ENCODE results near the gene LNPEP. TPM values are rescaled to one million over a fixed set of nuclear protein-coding genes. Genes with fewer than 3 reads are reported as not detected.

Gene LNPEP
- total and polyA plus RNA-seq, 2 of the 4 experiments (the other 2 are of a cell fraction): 3.6 to 27.4 TPM

DNA sequence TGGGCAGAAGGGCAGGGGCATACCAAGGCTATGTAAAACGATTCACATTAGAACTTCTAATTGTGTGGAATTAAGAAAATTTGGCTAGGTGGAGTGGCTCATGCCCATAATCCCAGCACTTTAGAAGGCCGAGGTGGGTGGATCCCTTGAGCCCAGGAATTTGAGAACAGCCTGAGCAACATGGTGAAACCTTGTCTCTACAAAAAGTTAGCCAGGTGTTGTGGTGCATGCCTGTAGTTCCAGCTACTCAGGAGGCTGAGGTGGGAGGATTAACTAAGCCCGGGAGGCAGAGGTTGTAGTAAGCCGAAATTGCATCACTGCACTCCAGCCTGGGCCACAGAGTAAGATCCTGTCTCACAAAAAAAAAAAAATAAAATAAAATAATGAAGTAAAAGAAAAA is 141.4 kb downstream of the LNPEP start:
- ChIA-PET POLR2A (ENCODE audit: unreplicated experiment) (no interaction called here), CTCF (no interaction called here)
- H3K9me3 ChIP-seq (ENCODE audit: control insufficient read depth, insufficient read depth, low read length): no peaks in the 10 kb centered on the region
- no peak overlapping the region for H3K27ac ChIP-seq (ENCODE audit: insufficient read depth, low read length)
- H3K4me3 ChIP-seq (ENCODE audit: insufficient read depth, low read depth, low read length): no peak overlapping the region
- ATAC-seq (ENCODE audit: low read depth) (no peak), DNase-seq (no peak)
- dilution Hi-C loops (cut with HindIII; ENCODE audit: low sequenced_read_pairs, unreplicated experiment) (no loop called here), in situ Hi-C loops (cut with MboI; ENCODE audit: low sequenced_read_pairs) (no loop called here), intact Hi-C loops (cut with micrococcal nuclease) (no loop called here)
- BruUV-seq (replicated peaks): no TSS peak
- no peaks in the 10 kb centered on the region for H3K36me3 ChIP-seq (ENCODE audit: control insufficient read depth, insufficient read depth, low read length)
- H2BK20ac ChIP-seq (ENCODE audit: low read depth, low read length): no peak overlapping the region
- no peak overlapping the region for H3K4ac ChIP-seq (ENCODE audit: low read depth, low read length)
- H3K23ac ChIP-seq (ENCODE audit: low read depth, low read length): no peak overlapping the region
- H3K4me2 ChIP-seq (ENCODE audit: low read depth, low read length): no peak overlapping the region
- TF ChIP-seq, protein P1, sequence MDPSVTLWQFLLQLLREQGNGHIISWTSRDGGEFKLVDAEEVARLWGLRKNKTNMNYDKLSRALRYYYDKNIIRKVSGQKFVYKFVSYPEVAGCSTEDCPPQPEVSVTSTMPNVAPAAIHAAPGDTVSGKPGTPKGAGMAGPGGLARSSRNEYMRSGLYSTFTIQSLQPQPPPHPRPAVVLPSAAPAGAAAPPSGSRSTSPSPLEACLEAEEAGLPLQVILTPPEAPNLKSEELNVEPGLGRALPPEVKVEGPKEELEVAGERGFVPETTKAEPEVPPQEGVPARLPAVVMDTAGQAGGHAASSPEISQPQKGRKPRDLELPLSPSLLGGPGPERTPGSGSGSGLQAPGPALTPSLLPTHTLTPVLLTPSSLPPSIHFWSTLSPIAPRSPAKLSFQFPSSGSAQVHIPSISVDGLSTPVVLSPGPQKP (IDR thresholded peaks at IDR 0.05; ENCODE audit: borderline replicate concordance, low read depth, low read length): no peak
- TF ChIP-seq CHD1 (IDR thresholded peaks at IDR 0.05; ENCODE audit: low read depth, low read length) (no peak), SMC3 (IDR thresholded peaks at IDR 0.05; ENCODE audit: low read depth, low read length) (no peak), MXI1 (IDR thresholded peaks at IDR 0.05; ENCODE audit: borderline replicate concordance, low read depth, low read length) (no peak), POLR2A (IDR thresholded peaks at IDR 0.05; ENCODE audit: low read depth, low read length) (no peak), MAZ (IDR thresholded peaks at IDR 0.05; ENCODE audit: borderline replicate concordance, low read depth, low read length) (no peak), CEBPB (IDR thresholded peaks at IDR 0.05; ENCODE audit: low read depth, low read length) (no peak), MAFK (IDR thresholded peaks at IDR 0.05; ENCODE audit: low read depth, low read length) (no peak)
- TF ChIP-seq, protein P2, sequence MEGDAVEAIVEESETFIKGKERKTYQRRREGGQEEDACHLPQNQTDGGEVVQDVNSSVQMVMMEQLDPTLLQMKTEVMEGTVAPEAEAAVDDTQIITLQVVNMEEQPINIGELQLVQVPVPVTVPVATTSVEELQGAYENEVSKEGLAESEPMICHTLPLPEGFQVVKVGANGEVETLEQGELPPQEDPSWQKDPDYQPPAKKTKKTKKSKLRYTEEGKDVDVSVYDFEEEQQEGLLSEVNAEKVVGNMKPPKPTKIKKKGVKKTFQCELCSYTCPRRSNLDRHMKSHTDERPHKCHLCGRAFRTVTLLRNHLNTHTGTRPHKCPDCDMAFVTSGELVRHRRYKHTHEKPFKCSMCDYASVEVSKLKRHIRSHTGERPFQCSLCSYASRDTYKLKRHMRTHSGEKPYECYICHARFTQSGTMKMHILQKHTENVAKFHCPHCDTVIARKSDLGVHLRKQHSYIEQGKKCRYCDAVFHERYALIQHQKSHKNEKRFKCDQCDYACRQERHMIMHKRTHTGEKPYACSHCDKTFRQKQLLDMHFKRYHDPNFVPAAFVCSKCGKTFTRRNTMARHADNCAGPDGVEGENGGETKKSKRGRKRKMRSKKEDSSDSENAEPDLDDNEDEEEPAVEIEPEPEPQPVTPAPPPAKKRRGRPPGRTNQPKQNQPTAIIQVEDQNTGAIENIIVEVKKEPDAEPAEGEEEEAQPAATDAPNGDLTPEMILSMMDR (conservative IDR thresholded peaks at IDR 0.05; ENCODE audit: low read depth, low read length): no peak
- WGBS, 2 experiments (ENCODE audit: extremely low coverage in 2 of 2, insufficient read length in 1 of 2): 86% methylated on average over 1 of the region's 4 CpGs; no CpG with 5 or more reads in 1 of the 2 experiments
- H3K56ac ChIP-seq (ENCODE audit: extremely low read depth, insufficient read depth, low read length): no peak overlapping the region
- H3K9ac ChIP-seq (ENCODE audit: low read depth, low read length): no peak overlapping the region
- H4K20me1 ChIP-seq (ENCODE audit: insufficient read depth, low read length): no peaks in the 10 kb centered on the region
- H2BK120ac ChIP-seq (ENCODE audit: low read depth, low read length): no peak overlapping the region
- no peak overlapping the region for H2AFZ ChIP-seq (replicated peaks; ENCODE audit: low read length, poor library complexity)
- H4K8ac ChIP-seq (ENCODE audit: low read depth in 2 of 2, low read length in 2 of 2): no peak overlapping the region
- H4K91ac ChIP-seq (ENCODE audit: insufficient read depth, low read depth, low read length): no peak overlapping the region
- H3K18ac ChIP-seq (ENCODE audit: low read depth, low read length): no peak overlapping the region
- H2BK5ac ChIP-seq (ENCODE audit: low read depth, low read length, poor library complexity, severe bottlenecking): no peak overlapping the region
- peaks cover 2% of the 10 kb centered on the region for H3K27me3 ChIP-seq (ENCODE audit: control insufficient read depth, insufficient read depth, low read length)
- H2AK9ac ChIP-seq (replicated peaks; ENCODE audit: low read depth, low read length, poor library complexity): no peak overlapping the region
- no peaks in the 10 kb centered on the region for H3K79me1 ChIP-seq (ENCODE audit: low read depth in 1 of 2, low read length in 2 of 2)
- no peaks in the 10 kb centered on the region for H3K9me1 ChIP-seq (ENCODE audit: insufficient read depth, low read length)
- no peak overlapping the region for H4K5ac ChIP-seq (ENCODE audit: low read depth, low read length)
- no peak overlapping the region for H3K14ac ChIP-seq (replicated peaks; ENCODE audit: low read depth, low read length)
- H3K4me1 ChIP-seq (ENCODE audit: control insufficient read depth, insufficient read depth, low read length): no peaks in the 10 kb centered on the region
- H2BK15ac ChIP-seq (ENCODE audit: low read depth, low read length): no peak overlapping the region
- H2AK5ac ChIP-seq (ENCODE audit: low read depth, low read length): no peak overlapping the region
